Measurements from ENCODE around the gene SPANXD. TPM values are rescaled to one million over a fixed set of nuclear protein-coding genes. Genes with fewer than 3 reads are reported as not detected.

SPANXD gene
- total and polyA plus RNA-seq, 9 of the 15 experiments (the other 6 are each of a cell fraction or from before 2014, with no cell fraction given): 0.20 TPM; not detected in 8

DNA sequence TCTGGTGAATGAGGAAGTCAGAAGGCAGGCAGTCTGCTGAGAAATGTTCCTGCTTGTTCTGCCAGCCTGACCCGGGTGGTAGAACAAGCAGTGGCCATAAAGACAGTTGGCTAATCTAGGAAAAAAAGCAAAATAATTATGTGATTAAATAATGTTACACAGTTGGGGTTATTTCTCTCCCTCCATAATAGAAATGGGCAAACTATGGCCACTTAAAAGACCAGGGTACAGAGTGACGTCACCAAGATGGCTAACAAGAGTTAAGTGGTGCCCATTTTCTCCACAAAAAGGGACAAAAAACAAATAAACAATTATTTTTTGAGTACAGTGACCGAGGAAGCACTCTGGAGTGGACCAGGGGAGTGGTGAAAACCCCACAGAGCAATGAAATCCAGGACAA is 16.1 kb upstream of the SPANXD start:
- ChIA-PET CTCF (ENCODE audit: low intra/inter-chr PET ratio) (no interaction called here), POLR2A (no interaction called here)
- 0% methylated on average over 2 of the region's 3 CpGs for WGBS (ENCODE audit: insufficient coverage, low coverage, missing lambda C conversion rate)
- H3K27me3 ChIP-seq (ENCODE audit: control insufficient read depth in 2 of 2, insufficient read depth in 2 of 2, low read length in 2 of 2): no peaks in the 10 kb centered on the region
- H2AFZ ChIP-seq (ENCODE audit: low read depth, low read length): no peak overlapping the region
- H3K9me1 ChIP-seq (ENCODE audit: control insufficient read depth, insufficient read depth, low read length): no peaks in the 10 kb centered on the region
- H3K36me3 ChIP-seq (ENCODE audit: control insufficient read depth, insufficient read depth, low read length): no peaks in the 10 kb centered on the region
- intact Hi-C loops (cut with micrococcal nuclease) (no loop called here), in situ Hi-C loops (cut with MboI) (no loop called here)
- no peak overlapping the region for H3K4me2 ChIP-seq (ENCODE audit: insufficient read depth, low read length)
- no peak for DNase-seq (ENCODE audit: extremely low read depth in 1 of 4, low spot score in 3 of 4)
- ATAC-seq: no peak
- no peak for FAIRE-seq
- no peak overlapping the region for H3K4me3 ChIP-seq
- H3K9me3 ChIP-seq (replicated peaks; ENCODE audit: control insufficient read depth, insufficient read depth, low read depth, low read length): no peaks in the 10 kb centered on the region
- no peaks in the 10 kb centered on the region for H4K20me1 ChIP-seq (replicated peaks; ENCODE audit: control insufficient read depth, insufficient read depth, low read length)
- TF ChIP-seq, protein P1, sequence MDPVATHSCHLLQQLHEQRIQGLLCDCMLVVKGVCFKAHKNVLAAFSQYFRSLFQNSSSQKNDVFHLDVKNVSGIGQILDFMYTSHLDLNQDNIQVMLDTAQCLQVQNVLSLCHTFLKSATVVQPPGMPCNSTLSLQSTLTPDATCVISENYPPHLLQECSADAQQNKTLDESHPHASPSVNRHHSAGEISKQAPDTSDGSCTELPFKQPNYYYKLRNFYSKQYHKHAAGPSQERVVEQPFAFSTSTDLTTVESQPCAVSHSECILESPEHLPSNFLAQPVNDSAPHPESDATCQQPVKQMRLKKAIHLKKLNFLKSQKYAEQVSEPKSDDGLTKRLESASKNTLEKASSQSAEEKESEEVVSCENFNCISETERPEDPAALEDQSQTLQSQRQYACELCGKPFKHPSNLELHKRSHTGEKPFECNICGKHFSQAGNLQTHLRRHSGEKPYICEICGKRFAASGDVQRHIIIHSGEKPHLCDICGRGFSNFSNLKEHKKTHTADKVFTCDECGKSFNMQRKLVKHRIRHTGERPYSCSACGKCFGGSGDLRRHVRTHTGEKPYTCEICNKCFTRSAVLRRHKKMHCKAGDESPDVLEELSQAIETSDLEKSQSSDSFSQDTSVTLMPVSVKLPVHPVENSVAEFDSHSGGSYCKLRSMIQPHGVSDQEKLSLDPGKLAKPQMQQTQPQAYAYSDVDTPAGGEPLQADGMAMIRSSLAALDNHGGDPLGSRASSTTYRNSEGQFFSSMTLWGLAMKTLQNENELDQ (CRISPR knock-in tag; IDR thresholded peaks at IDR 0.05; ENCODE audit: borderline replicate concordance): no peak
- TF ChIP-seq TAF9B (IDR thresholded peaks at IDR 0.05; ENCODE audit: partially characterized antibody) (no peak), TCF7 (IDR thresholded peaks at IDR 0.05; ENCODE audit: borderline replicate concordance) (no peak), BRD9 (IDR thresholded peaks at IDR 0.05; ENCODE audit: low read depth, partially characterized antibody) (no peak), CBX3 (IDR thresholded peaks at IDR 0.05; ENCODE audit: borderline replicate concordance in 1 of 2, low read length in 2 of 2) (no peak), STAT5A (IDR thresholded peaks at IDR 0.05; ENCODE audit: borderline replicate concordance, low read length) (no peak), GABPB2 (CRISPR knock-in tag; conservative IDR thresholded peaks at IDR 0.05) (no peak), SUPT5H (IDR thresholded peaks at IDR 0.05) (no peak), SMARCE1 (IDR thresholded peaks at IDR 0.05) (no peak)
- TF ChIP-seq, protein P2, sequence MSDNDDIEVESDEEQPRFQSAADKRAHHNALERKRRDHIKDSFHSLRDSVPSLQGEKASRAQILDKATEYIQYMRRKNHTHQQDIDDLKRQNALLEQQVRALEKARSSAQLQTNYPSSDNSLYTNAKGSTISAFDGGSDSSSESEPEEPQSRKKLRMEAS (CRISPR knock-in tag; IDR thresholded peaks at IDR 0.05): no peak
- H3K27ac ChIP-seq (ENCODE audit: extremely low read depth, low read depth, low read length): no peak overlapping the region
- no peaks in the 10 kb centered on the region for H3K79me2 ChIP-seq (ENCODE audit: control insufficient read depth, insufficient read depth, low read length)
- no TSS peak for BruUV-seq (replicated peaks)
- H3K9ac ChIP-seq (ENCODE audit: insufficient read depth in 1 of 2, low read depth in 2 of 2, low read length in 2 of 2): no peak overlapping the region
- no peaks in the 10 kb centered on the region for H3K4me1 ChIP-seq (replicated peaks in 1 of 2; ENCODE audit: control insufficient read depth in 2 of 2, insufficient read depth in 2 of 2, low read length in 2 of 2)
